K562 (cell line): ENCODE results near the gene LCNL1. TPM values are rescaled to one million over a fixed set of nuclear protein-coding genes. Genes with fewer than 3 reads are reported as not detected.
"Not testable (repeated sequence)": the region's sequence is repeated elsewhere in the genome, so short reads cannot be mapped to it uniquely, and the experiment has no call there.

Experiments
- ATAC-seq: fragments of 200-7000 bp; cut with Tn5 transposase; 3 replicates; pipeline ENCODE4 v1.9.1; 2020; ENCODE audit warnings: moderate library complexity
- BruUV-seq: library from RNA; stranded (reverse); fragments of 400-500 nt; replicated peaks from 2 replicates; lab custom pipeline; 2021; lab: Mats Ljungman, UMichigan
- CTCF ChIA-PET: fragments of 300-600 bp; formaldehyde crosslinking; extraction: SDS; loops from one replicate; lab custom pipeline; 2021; ENCODE audit warnings: low intra/inter-chr PET ratio; lab: Yijun Ruan, JAX
- POLR2A ChIA-PET: fragments of 300-600, 350-650 bp; sonication (Branson Sonifier 250); formaldehyde crosslinking; extraction: SDS; loops from one replicate; lab custom pipeline; 2021; ENCODE audit warnings: antibody characterized with exemption, inconsistent platforms; lab: Yijun Ruan, JAX
- DNase-seq, 4 experiments: peaks; one replicate each; pipeline versions ENCODE4 v3.0.0 to v3.0.0-alpha.2; 2011 to 2018; ENCODE audit warnings: low spot score in 3 of 4, mixed read lengths in 3 of 4; ENCODE audit errors: extremely low read depth in 1 of 4
- FAIRE-seq: peaks from 2 replicates; lab custom pipeline; 2011; peaks lifted over from hg19 to GRCh38; lab: Jason Lieb, UNC
- H2AFZ ChIP-seq: 2 replicates; pipeline ENCODE4 v1.6.0; 2011; ENCODE audit warnings: low read depth, low read length, control low read depth, inconsistent platforms
- H3K27ac ChIP-seq: fragments of 200-600 bp; 3 replicates; pipeline ENCODE4 v1.8.0; 2011; ENCODE audit warnings: low read depth, mild to moderate bottlenecking, control low read depth, inconsistent platforms, low read length, moderate library complexity, mixed read lengths; ENCODE audit errors: extremely low read depth
- H3K27me3 ChIP-seq, 2 experiments: fragments of 300-600 bp in 1 of 2; 2 replicates in 1 of 2; 3 replicates in 1 of 2; pipeline versions ENCODE4 v1.6.0 to v1.8.0; 2011; ENCODE audit warnings: inconsistent platforms in 2 of 2, low read length in 2 of 2, mild to moderate bottlenecking in 1 of 2, mixed read lengths in 1 of 2, moderate library complexity in 1 of 2; ENCODE audit not compliant: control insufficient read depth in 2 of 2, insufficient read depth in 2 of 2
- H3K36me3 ChIP-seq: fragments of 300-600 bp; 3 replicates; pipeline ENCODE4 v1.8.0; 2011; ENCODE audit warnings: mild to moderate bottlenecking, low read length, inconsistent platforms; ENCODE audit not compliant: control insufficient read depth, insufficient read depth
- H3K4me1 ChIP-seq, 2 experiments: fragments of 200-600 bp in 1 of 2; replicated peaks in 1 of 2; 2 replicates in 1 of 2; 3 replicates in 1 of 2; pipeline versions ENCODE4 v1.5.1 to v1.8.0; 2011; ENCODE audit warnings: inconsistent platforms in 2 of 2, low read length in 2 of 2, mild to moderate bottlenecking in 1 of 2, mixed read lengths in 1 of 2, moderate library complexity in 1 of 2; ENCODE audit not compliant: control insufficient read depth in 2 of 2, insufficient read depth in 2 of 2
- H3K4me2 ChIP-seq: 2 replicates; pipeline ENCODE4 v1.6.1; 2011; ENCODE audit warnings: low read length, control low read depth, inconsistent platforms, mixed read lengths; ENCODE audit not compliant: insufficient read depth
- H3K4me3 ChIP-seq: fragments of 200-600 bp; sonication (generic), shearing (Covaris generic); 2 replicates; pipeline ENCODE4 v1.5.1; 2016; ENCODE audit warnings: control low read depth, inconsistent platforms
- H3K79me2 ChIP-seq: fragments of 200-600 bp; 3 replicates; pipeline ENCODE4 v1.8.0; 2011; ENCODE audit warnings: low read length, inconsistent platforms; ENCODE audit not compliant: control insufficient read depth, insufficient read depth
- H3K9ac ChIP-seq, 2 experiments: 2 replicates each; pipeline versions ENCODE4 v1.6.0 to v1.6.1; 2011; ENCODE audit warnings: low read depth in 2 of 2, low read length in 2 of 2, control low read depth in 1 of 2, inconsistent platforms in 1 of 2, mild to moderate bottlenecking in 1 of 2, mixed read lengths in 1 of 2; ENCODE audit not compliant: insufficient read depth in 1 of 2
- H3K9me1 ChIP-seq: one replicate; pipeline ENCODE4 v1.6.0; 2011; ENCODE audit warnings: inconsistent platforms, mild to moderate bottlenecking, low read length, moderate library complexity; ENCODE audit not compliant: control insufficient read depth, insufficient read depth
- H3K9me3 ChIP-seq: replicated peaks from 2 replicates; pipeline ENCODE4 v1.5.1; 2011; ENCODE audit warnings: low read depth, low read length, inconsistent platforms; ENCODE audit not compliant: control insufficient read depth, insufficient read depth
- H4K20me1 ChIP-seq: replicated peaks from 2 replicates; pipeline ENCODE4 v1.6.1; 2011; ENCODE audit warnings: low read length, inconsistent platforms, mixed read lengths; ENCODE audit not compliant: control insufficient read depth, insufficient read depth
- ZNF121 ChIP-seq: sonication (generic); formaldehyde crosslinking; conservative IDR thresholded peaks from 2 replicates; pipeline ENCODE4 v1.8.0; 2022; ENCODE audit warnings: missing genetic modification reagents
- WGBS: fragments of 100-300 bp; shearing (Covaris generic); methylation state at CpG from one replicate; pipeline ENCODE4 v1.1.6; 2016; ENCODE audit warnings: low coverage, mixed read lengths; ENCODE audit not compliant: insufficient coverage; ENCODE audit errors: missing lambda C conversion rate; 5-methylcytosine and 5-hydroxymethylcytosine counted together
- in situ Hi-C: fragments of 300-500 bp; cut with MboI; formaldehyde crosslinking; loops from 4 replicates; pipeline ENCODE4 v1.15.0; 2018; ENCODE audit warnings: inconsistent platforms, mixed read lengths
- intact Hi-C: fragments of 100-400 bp; cut with micrococcal nuclease; formaldehyde crosslinking; loops from 2 replicates; pipeline ENCODE4 v1.14.2; 2022
- polyA plus RNA-seq, 8 experiments: library from polyadenylated mRNA; depleted of rRNA in 4 of 8; stranded (reverse) in 5 of 8; unstranded in 3 of 8; fragments of >200 nt; fragmentation: Nextera tagmentation in 2 of 8; fragmentation: Illumina TruSeq in 1 of 8; extraction: Ambion mirVana in 2 of 8; extraction: Trizol in 1 of 8; gene quantifications; 2 replicates each; pipeline versions ENCODE4 v1.2.1 to v1.2.3, GENCODE V29; 2011 to 2014; ENCODE audit warnings: inconsistent platforms in 1 of 8, missing spikeins in 1 of 8
- total RNA-seq, 7 experiments: library from RNA; depleted of rRNA in 6 of 7; stranded (reverse); fragments of >200 nt in 6 of 7; fragmentation: Illumina TruSeq in 2 of 7; extraction: Trizol in 2 of 7; gene quantifications; 2 replicates each; pipeline versions ENCODE4 v1.2.1 to v1.2.3, GENCODE V29; 2011 to 2021; ENCODE audit warnings: low replicate concordance in 1 of 7
- TF ChIP-seq, protein P1 (sequence below): fragments of 450-650 bp; formaldehyde crosslinking; IDR thresholded peaks from 2 replicates; pipeline ENCODE4 v1.4.0; 2020; ENCODE audit warnings: mild to moderate bottlenecking, moderate library complexity
- TF ChIP-seq, protein P2 (sequence below): sonication (generic); formaldehyde crosslinking; IDR thresholded peaks from 2 replicates; pipeline ENCODE4 v1.8.0; 2022; ENCODE audit warnings: mild to moderate bottlenecking, low read depth, missing genetic modification reagents

Gene LCNL1
- total and polyA plus RNA-seq, 9 of the 15 experiments (the other 6 are each of a cell fraction or from before 2014, with no cell fraction given), result 0.04 to 0.16 (median 0.04) TPM; not detected in 4

- TF ChIP-seq, protein P1, sequence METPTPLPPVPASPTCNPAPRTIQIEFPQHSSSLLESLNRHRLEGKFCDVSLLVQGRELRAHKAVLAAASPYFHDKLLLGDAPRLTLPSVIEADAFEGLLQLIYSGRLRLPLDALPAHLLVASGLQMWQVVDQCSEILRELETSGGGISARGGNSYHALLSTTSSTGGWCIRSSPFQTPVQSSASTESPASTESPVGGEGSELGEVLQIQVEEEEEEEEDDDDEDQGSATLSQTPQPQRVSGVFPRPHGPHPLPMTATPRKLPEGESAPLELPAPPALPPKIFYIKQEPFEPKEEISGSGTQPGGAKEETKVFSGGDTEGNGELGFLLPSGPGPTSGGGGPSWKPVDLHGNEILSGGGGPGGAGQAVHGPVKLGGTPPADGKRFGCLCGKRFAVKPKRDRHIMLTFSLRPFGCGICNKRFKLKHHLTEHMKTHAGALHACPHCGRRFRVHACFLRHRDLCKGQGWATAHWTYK (CRISPR knock-in tag), result no peak
- TF ChIP-seq, protein P2, sequence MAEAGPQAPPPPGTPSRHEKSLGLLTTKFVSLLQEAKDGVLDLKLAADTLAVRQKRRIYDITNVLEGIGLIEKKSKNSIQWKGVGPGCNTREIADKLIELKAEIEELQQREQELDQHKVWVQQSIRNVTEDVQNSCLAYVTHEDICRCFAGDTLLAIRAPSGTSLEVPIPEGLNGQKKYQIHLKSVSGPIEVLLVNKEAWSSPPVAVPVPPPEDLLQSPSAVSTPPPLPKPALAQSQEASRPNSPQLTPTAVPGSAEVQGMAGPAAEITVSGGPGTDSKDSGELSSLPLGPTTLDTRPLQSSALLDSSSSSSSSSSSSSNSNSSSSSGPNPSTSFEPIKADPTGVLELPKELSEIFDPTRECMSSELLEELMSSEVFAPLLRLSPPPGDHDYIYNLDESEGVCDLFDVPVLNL (CRISPR knock-in tag), result no peak
Measured at GRCh38 chr9:137032858-137033257, 50.1 kb downstream of the LCNL1 start (continued).

DNA sequence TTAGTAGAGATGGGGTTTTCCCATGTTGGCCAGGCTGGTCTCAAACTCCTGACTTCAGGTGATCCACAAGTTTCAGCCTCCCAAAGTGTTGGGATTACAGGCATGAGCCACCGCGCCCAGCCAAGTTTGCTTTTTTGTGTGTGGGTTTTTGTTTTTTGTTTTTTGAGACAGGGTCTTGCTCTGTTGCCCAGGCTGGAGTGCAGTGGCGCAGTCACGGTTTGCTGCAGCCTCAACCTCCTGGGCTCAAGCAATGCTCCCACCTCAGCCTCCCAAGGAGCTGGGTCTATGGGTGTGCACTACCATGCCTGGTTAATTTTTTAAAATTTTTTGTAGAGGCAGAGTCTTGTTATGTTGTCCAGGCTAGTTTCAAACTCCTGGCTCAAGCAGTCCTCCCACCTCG is 50.7 kb downstream of the LCNL1 start:
- H3K9ac ChIP-seq, FAIRE-seq, ATAC-seq, H4K20me1 ChIP-seq, H3K4me2 ChIP-seq, H2AFZ ChIP-seq, BruUV-seq, DNase-seq, H3K27me3 ChIP-seq, H3K4me3 ChIP-seq, intact Hi-C loops, H3K79me2 ChIP-seq, H3K9me1 ChIP-seq, H3K27ac ChIP-seq, H3K36me3 ChIP-seq, H3K9me3 ChIP-seq, in situ Hi-C loops: not testable (repeated sequence)
- 51% methylated on average over 5 of the region's 5 CpGs for WGBS
- POLR2A ChIA-PET, result interaction anchor here (0.6 kb wide), 1 partner anchor 97 kb away, joined by 3 read pairs; no protein-coding TSS in a partner anchor
- TF ChIP-seq ZNF121 (CRISPR knock-in tag), result peak; percentile 86
- CTCF ChIA-PET, result interaction anchor here (0.6 to 3.7 kb wide), 2 partner anchors 85 to 114 kb away, joined by 3 to 47 read pairs; no protein-coding TSS in a partner anchor
- H3K4me1 ChIP-seq, result peaks cover 5 to 74% of the 10 kb centered on the region in 2 experiments; a peak in 4 of 5 replicates
